Activated T-helper 1 cell treated with Interleukin-2 at 50 U/mL for 16 hours (primary cell): Measurements from ENCODE around the gene RBKS.
"Not testable (repeated sequence)": the region's sequence is repeated elsewhere in the genome, so short reads cannot be mapped to it uniquely, and the experiment has no call there.

Experiments
- DNase-seq: peaks from one replicate; pipeline ENCODE4 v3.0.0-alpha.2; 2020; ENCODE audit warnings: low read depth

The RBKS gene

GRCh38 chr2:27798948-27799645 lies 91.1 kb downstream of the RBKS start:
- no peak for DNase-seq

GRCh38 chr2:27798486-27798885 lies 91.7 kb downstream of the RBKS start:
- DNase-seq = no peak

- DNase-seq = no peak
Observed at GRCh38 chr2:27797841-27798240, 92.3 kb downstream of the RBKS start.

GRCh38 chr2:27796791-27797765 lies 93.1 kb downstream of the RBKS start:
- DNase-seq = no peak

GRCh38 chr2:27795868-27796277 lies 94.3 kb downstream of the RBKS start:
- no peak for DNase-seq

GRCh38 chr2:27795093-27795834 lies 94.9 kb downstream of the RBKS start:
- DNase-seq = no peak

GRCh38 chr2:27792759-27793158 lies 97.4 kb downstream of the RBKS start:
- no peak for DNase-seq

- no peak for DNase-seq
Observed at GRCh38 chr2:27790796-27791195, 99.4 kb downstream of the RBKS start.

- DNase-seq = no peak
Observed at GRCh38 chr2:27782701-27783100, 107.5 kb downstream of the RBKS start.

- no peak for DNase-seq
Observed at GRCh38 chr2:27781496-27781895, 108.7 kb downstream of the RBKS start.

GRCh38 chr2:27779417-27780055 lies 110.7 kb downstream of the RBKS start:
- DNase-seq = no peak

GRCh38 chr2:27776696-27777095 lies 113.5 kb downstream of the RBKS start:
- DNase-seq = no peak

- DNase-seq = no peak
Observed at GRCh38 chr2:27776097-27776496, 114.1 kb downstream of the RBKS start.

GRCh38 chr2:27773959-27774358 lies 116.2 kb downstream of the RBKS start:
- no peak for DNase-seq

- no peak for DNase-seq
Observed at GRCh38 chr2:27772804-27773203, 117.4 kb downstream of the RBKS start.

GRCh38 chr2:27771548-27772335 lies 118.4 kb downstream of the RBKS start, which contains the start of gene MRPL33:
MRPL33 (plus strand) TSS chr2:27771719; CDS start chr2:27771778, 59 bp downstream.
- peak; percentile 83 for DNase-seq

- no peak for DNase-seq
Observed at GRCh38 chr2:27771202-27771547, 119.0 kb downstream of the RBKS start.

- DNase-seq = no peak
Observed at GRCh38 chr2:27766287-27766661, 123.9 kb downstream of the RBKS start.

- peak; percentile 23 for DNase-seq
Observed at GRCh38 chr2:27765621-27766286, 124.4 kb downstream of the RBKS start.

GRCh38 chr2:27764526-27764925 lies 125.7 kb downstream of the RBKS start:
- DNase-seq = not testable (repeated sequence)

- DNase-seq = no peak
Observed at GRCh38 chr2:27763907-27764267, 126.3 kb downstream of the RBKS start.
